GM18517 (cell line): Measurements from ENCODE around the gene STRN4.

Experiments used
- ATAC-seq: cut with Tn5 transposase; IDR thresholded peaks from one replicate; pipeline ENCODE4 v1.9.1; 2021; ENCODE audit warnings: mild to moderate bottlenecking, moderate library complexity; ENCODE audit not compliant: unreplicated experiment

Gene STRN4

DNA sequence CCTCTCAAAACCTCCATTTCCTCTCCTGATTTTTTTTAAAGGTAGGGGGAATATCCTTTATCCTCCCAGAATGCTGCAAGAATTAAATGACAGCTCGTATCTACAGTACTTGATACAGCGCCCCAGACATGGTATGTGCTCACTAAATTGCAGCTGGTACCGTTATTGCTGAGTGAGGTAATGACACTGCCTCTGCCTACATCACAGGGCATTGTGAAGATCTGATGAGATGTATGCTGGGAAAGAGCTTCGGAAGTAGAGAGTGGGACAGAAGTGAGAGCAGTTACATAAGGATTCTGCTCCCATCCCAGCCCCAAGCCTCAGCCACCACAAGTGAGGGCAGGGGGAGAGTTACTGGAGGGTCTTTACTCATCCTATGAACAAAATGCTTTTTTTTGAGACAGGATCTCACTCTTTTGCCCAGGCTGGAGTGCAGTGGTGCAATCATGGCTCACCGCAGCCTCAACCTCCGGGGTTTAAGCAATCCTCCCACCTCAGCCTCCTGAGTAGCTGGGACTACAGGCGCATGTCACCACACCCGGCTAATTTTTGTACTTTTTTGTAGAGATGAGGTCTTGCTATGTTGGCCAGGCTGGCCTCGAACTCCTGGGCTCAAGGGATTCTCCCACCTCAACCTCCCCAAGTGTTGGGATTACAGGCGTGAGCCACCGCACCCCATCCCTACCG is 2.1 kb downstream of the STRN4 start:
- no peak for ATAC-seq

DNA sequence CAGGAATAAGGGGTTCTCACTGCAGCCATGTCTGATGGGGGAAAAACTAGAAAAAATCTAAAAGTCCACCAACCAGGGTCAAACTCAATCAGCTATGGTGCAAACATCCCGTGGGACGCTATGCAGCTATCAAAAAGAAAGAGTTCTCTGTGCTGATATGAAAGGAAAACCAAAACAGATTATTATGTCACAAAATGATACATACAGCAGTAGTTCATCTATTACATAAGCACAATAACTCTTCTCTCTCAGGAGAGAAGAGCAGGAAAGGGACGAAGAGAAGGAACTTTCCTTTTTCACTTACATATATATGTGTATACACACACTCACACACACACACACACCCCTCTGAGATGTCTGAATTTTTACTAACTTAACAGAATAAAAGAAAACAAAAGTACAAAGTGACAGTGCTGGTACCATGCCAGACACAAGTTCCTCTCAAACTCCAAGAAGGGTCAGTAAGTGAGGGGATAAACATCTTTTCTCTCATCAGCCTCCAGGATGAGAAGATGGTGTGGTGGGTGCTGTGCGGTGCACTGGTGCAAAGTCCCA is 3.2 kb downstream of the STRN4 start:
- ATAC-seq = no peak

DNA sequence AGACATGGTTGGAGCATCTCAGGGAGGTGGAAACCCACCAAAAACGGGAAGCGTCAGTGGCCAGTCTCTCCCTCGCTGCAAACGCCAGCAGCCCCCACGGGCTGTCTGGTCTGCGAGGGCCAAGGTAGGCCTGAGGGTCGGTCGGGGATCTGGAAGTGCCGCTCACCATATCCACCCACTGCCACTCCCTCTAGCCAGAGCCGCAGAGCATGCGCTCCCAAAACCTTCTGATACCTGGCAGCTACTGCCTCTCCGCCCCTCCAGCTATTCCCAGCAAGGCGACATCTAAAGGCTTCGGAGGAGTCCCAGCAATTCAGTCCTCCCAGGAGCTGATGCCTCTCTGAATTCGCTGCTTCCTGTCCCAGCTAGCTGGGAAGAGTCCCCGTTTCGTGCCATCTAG is 4.8 kb downstream of the STRN4 start:
- ATAC-seq = no peak

DNA sequence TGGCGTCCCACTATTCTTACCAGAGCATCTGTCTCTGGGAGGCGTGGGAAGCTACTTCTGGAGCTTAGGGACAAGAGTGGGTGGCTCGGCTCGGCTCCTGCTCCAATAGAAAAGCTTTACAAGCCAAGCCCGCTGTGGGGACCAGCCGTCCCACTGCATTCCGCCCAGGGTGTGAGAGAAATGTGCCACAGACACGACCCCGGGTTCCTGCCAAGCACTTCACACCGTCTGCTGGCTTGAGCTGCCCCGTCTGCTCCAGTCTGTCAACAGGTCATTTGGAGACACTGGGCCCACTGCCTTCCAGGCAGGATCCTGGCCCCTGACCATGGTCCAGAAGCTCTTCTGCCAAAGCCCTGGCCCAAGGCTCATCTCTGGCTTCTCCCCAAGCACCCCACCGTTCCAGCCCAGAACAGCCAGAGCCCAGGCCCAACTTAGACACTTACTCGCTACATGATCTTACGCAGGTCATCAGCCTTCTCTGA is 6.9 kb downstream of the STRN4 start:
- no peak for ATAC-seq

DNA sequence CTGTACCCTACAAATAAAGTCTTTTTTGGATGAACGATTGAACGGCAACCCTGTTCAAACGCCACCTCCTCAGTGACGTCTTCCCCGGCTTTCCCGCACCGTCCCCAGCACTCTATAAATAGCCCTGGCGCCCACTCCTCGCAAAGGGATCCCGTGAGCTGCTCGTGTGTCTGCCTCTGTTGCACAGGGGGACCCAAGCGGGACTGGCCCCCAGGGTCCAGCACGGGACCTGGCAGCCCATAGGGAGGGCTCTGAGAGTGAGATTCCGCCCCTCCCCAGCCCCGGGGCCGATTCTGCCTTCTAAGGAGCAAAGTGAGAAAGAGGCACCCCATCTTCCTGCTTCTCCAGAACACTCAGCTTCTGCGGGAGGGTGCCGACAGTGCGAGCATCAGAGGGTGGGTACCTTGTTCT is 8.5 kb downstream of the STRN4 start:
- ATAC-seq = no peak

DNA sequence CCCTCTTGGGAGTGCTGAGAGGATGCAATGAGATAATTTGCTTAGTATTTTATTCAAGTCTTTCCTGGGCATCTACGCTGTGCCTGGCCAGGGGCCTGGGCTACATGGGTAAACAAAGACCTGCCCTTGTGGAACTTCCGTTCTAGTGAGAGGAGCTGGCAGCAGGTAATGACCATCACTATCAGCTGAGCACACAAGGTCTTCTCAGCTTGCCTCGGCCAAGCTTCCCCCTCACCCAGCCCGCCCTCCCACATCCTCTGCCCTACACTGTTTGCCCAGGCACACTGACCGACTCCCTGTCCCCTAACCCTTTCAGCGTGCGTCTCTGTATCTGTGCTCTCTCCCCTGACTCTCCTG is 9.0 kb downstream of the STRN4 start:
- no peak for ATAC-seq

DNA sequence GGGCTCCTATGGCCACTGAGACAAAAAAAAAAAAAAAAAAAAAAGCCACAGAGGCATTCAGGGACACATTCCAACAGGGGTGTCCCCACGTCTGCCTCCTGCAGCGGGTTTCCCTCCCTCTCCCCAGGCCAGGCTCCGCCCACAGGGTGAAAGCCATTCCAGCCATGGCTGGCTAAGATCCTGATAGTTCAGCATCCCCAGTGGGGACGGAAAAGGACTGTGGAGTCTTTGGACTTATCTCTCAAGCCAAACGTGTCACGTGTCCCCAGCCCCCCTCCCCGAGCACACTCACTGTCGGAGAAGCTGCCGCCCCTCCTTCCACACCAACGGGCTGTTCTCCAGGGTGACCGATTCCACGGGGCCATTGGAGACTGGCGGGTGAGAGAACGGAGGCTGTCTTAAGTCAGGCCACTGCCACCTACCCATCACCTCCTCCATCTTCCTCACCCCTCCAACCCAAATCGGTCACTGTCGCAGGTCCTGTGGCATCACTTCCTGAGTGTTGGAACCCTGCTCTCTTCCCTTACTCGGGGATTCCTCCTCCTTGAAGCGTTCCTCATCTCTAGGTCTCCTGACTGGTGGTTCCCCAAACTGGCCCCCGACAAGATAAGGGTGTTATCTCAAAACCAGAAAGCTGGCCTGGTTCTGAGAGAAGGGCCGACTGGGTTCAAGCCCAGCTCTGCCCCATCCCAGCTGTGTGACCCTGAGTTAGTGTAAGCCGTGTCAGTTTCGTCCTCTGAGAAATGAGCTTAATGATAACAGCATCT is 9.5 kb downstream of the STRN4 start:
- no peak for ATAC-seq

DNA sequence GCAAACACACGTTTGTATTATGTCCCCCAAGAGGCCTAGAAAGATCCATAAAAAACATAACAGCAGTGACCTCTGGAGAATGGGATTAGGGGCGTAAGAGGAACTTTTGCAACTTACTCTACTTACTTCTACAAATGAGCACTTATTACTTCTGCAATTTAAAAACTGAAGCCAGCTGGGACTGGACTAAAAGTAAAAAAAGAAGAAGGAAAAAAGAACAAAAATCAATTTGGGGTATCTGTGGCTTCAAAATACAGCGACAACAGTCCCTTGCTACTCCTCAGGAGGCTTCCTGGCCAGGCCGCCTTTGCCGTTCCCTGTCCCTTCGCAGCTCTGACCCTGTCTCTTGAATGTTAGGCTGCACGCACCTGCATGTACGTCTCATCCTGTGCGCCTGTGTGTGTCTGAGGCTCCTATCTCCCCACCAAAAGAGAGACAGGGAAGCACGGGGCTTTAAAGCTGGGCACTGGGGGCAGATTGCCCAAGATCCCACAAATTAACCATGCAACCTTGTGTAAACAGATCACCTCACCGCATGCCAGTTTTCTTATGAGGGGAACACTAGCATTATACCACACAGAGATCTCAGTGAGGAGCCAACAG is 12.5 kb downstream of the STRN4 start:
- no peak for ATAC-seq

DNA sequence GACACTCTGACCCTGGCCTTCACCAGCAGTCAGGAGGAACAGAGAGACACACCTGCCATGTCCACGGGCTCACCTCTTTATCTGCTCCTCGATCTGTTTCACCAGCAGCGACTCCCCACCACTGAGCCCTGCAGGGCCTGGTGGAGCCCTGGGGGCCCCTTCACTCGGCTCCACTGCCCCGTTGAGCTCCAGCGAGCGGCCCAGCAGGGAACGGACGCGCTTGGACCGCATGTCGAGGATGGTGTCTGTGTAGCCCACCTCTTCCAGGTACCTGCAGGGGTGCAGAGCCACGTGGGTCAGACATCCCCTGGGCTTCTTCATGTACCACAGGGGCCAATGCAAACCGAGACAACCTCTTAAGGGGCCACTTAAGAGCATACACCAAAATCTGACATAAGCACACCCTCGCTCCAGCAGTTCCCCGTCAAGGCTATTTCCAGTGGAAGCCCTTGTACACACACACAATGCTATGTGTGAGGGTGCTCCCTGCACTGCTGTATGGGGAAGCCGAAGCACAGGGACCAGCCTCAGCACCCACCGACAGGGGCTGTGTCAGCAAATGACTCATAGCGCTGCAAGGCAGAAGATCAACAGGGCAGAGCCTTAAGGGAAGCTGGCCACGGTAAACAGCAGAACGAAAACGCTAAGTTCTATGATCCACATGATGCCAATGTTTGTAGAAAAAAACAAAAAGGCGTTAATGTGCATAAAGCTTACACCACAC is 13.1 kb downstream of the STRN4 start:
- ATAC-seq = no peak

DNA sequence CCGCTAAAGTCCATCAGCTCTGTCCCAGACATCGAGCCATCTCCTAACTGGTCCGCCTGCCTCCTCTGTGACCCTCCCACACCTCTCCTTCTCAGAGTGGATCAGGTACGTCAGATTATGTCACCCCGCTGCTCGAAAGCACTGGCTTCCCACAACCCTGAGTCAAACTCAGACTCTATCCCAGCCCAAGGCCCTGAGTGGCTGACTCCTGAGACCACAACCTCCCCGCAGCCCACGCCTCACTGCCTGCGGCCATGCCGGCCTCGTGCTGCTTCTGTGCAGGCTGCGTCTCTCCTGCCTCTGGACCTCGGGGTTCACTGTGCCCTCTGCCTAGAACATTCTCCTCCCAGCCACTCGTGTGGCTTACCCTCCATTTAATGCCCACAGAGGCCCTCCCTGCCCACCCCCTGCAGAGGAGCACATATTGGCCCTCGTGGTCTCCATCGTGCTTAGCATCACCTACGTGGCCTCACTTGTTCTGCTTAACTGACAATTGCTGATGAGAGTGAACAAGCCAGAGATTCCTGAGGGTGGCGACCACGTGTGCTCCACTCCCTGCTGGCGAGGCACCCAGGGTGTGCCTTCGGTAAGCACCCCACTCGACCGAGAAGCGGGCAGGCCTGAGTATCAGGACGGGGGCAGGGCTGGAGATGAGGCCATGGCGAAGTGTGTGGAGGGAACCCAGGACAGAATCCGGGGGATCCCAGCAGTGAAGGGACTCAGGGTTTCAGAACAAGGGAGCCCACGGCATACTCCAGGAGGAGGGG is 13.9 kb downstream of the STRN4 start:
- ATAC-seq = no peak

DNA sequence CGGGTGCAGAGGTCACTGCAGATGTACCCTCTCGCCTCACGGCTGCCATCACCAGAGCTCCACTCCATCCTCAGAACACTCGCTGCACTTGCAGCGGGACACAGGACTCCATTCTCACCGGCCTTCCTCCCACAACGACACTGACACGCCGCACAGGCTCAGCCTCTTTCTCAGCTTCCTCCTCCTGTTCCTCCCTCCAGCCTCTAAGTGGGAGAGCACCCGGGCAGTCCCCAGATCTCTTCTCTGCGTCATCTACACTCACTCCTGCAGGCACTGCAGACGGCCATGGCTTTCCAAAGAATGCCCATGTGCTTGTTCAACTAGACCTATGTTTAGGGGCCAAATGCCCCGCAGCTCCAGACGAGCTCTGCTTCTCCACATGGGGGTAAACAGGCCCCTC is 14.7 kb downstream of the STRN4 start:
- no peak for ATAC-seq

DNA sequence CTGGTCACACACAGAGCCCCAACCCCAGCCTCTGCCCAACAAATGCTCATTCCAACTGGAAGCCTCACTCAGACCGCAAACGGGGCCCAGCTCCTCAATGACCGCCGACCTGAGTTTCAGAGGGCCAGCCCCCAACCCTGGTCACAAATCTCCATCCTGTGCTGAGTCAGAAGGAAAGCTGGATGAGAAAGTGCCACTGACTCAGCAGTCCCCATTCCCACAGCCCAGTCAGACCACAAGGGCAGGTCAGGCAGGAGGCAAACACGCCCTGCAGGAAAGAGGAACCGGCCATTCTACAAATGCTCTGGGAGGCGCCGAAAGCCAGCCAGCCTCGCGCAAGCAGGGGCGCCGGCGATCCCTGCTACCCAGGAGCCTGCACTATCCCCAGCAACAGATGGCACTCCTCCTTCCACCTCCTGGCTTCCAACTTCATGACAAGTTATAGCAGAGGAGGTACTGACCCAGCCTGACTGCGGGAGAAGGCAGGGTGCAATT is 15.2 kb downstream of the STRN4 start:
- no peak for ATAC-seq

DNA sequence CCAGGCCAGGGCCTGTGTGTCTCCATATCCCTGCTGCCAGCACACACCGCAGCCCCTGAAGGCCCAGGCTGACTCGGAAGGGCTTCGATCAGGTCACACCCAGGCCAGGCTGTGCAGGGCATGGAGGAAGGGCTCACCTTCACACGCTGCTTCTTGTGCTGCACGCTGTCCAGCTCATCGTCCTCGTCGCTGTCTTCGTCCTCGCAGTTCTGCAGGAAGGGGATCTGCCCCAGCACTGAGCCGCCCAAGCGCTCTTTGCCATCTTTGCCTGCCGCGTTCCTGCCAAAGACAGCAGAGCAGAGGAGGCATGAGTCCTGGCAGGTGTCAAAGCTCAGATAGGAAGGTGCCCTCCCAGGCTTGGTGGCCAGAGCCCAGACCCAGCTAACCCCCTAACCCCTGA is 15.7 kb downstream of the STRN4 start:
- ATAC-seq = no peak

DNA sequence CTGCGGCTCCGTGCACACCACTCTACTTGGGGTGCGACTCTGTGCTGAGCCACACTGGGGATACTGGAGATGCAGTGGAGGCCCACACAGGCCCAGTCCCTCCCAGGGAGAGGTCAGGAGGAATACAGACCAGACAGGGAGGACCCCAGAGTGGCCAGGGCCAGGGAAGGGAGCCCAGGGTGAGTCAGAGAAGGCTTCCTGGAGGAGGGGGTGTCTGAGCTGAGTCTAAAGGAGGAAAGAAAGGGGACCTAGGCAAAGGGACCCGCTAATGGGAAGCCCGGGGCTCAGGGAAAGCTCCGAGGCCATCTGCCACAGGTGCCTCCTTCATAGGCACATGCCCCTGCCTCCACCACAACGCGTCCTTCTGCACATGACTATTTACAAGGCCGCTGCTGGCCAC is 16.1 kb downstream of the STRN4 start:
- no peak for ATAC-seq

DNA sequence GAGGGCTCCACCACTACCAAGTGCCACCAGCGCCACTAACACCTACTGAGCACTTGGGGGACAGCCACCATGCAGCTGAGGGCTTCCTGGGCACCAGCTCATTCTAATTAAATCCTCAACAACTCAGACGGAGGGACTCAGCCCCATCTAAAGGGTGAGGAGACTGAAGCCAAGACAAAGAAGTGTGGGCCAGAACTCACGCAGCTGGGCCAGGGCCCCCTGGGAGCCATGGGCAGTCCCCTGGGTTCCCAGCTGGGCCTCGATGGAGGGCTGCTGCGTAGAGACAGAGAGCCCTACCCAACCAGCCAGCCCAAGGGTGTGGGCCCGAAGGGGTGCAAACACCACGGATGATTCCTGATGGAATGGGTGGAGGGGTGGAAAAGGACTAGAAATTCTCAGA is 16.6 kb downstream of the STRN4 start:
- ATAC-seq = no peak

DNA sequence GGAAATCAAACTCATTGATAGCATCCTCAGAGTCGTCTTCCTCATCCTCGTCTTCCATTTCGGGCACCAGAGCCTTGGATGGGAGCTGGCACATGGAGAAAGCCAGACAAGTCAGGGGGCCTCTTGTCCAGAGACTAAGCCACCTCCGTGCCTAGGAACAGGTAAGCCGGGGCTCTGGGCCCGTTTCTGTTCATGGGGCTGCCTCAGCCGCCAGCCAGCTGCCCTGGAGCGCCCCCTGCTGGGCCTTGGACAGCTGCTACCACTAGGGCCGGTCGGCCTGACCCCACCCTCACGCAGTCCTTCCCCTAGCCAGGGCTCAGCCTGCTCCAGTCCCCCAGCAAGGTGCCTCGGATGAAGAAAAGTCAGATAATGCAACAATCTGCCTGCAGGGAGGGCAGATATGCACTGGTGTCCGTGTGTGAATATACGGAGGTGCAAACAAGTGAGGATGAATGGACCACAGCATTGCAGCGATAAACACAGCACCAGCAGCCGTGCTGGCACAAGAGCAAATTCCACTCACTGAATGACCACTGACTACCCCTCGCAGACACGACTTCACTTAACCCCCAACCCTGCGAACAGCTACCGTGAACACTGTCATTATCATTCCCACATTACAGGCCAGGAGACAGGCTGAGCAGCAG is 17.4 kb downstream of the STRN4 start:
- no peak for ATAC-seq

DNA sequence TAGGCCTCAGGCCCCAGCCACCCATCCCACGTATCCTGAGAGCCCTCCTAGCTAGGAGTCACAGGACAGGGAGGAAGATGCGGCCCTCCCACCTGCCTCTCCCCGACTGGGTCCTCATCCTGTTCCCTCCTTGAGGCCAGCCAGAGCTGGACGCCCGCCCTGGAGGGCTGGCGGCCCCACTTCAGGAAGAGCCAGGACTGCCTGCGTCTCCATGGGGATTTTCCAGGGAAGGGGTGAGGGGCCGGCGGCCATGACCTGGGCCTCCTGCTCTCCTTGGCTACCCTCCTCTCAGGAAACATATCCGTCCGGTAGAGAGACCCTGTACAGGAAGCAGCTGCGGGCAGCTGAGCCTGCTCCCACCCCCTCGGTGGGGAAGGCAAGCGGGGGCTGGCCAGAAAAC is 18.0 kb downstream of the STRN4 start:
- ATAC-seq = no peak

DNA sequence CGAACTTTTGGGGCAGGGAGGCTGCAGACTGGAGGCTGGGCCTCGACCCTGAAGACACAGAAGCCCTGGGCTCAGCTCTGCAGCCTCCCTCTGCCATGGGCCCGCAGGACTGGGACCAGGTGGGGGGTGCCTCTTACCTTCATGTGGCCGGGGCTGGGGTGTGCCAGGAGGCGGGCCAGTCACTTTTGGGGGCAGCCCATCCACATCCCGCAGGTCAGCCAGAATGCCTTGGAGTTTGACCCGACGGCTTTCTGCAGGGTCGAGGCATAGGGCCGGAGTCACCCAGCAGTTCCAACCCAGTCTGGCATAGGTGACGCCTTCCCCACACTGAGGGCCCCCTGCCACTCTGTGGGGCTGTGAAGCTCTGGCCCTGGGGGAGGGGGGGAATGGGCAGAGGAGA is 18.5 kb downstream of the STRN4 start:
- ATAC-seq = no peak

DNA sequence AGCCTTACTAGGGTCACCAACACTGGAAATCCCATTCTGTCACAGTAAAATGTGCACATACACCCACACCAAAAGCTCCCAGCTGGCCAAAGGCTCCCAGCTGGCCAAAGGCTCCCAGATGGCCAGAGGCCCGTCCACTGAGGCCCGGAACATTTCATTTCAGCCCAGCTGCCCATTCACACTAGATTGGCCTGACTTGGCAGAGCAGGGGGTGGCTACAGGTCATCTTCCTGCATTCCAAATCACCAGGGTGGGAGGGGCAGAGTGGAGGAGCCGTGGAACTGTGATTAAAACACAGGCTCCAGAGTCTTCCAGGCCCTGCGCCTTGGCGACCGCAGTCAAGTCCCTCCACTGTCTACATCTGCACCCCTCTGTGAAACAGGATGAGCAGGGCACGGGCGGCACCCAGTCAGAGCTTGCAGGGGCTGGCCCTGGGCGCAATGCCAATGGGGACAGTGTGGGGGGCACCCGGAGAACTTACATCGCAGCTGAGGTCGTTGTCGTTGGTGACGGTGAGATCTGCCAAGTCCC is 19.2 kb downstream of the STRN4 start:
- ATAC-seq = no peak

DNA sequence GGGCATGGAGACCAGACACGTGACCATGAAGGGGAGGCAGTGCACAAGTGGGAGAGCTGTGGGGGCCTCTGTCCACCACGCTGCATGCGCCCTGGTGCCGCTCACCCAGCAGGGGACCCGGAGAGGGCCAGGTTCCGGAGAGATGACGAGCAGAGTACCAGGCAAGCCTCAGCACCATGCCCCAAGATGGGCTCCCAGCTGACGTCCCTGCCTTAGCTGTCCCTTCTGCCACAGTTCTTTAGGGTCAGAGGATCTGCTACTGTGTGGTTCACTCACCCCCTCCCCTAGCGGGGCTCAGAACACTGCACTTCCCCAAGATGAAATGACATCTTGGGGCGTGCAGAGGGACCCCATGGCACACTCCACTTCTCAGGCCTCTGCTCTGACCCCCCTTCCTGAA is 19.7 kb downstream of the STRN4 start:
- no peak for ATAC-seq
